K562 (cell line): Measurements from ENCODE around the gene TXNRD1. TPM values are rescaled to one million over a fixed set of nuclear protein-coding genes. Genes with fewer than 3 reads are reported as not detected.

Experiments
- ARID4B ChIP-seq: sonication (generic); formaldehyde crosslinking; IDR thresholded peaks from 2 replicates; pipeline ENCODE4 v1.8.0; 2022; ENCODE audit warnings: mild to moderate bottlenecking, missing genetic modification reagents
- HDAC2 ChIP-seq: fragments of 450-650 bp; IDR thresholded peaks from 2 replicates; pipeline ENCODE4 v1.6.1; 2016; ENCODE audit warnings: mild to moderate bottlenecking
- HNRNPK ChIP-seq: fragments of 200-400 bp; formaldehyde crosslinking; IDR thresholded peaks from one replicate; pipeline ENCODE4 v1.6.1; 2018; ENCODE audit warnings: mild to moderate bottlenecking, low read depth, low read length; ENCODE audit not compliant: poor library complexity, severe bottlenecking
- TBL1XR1 ChIP-seq, 2 experiments: IDR thresholded peaks; 2 replicates each; pipeline ENCODE4 v1.6.1; 2012; ENCODE audit warnings: improper control_type of control experiment in 2 of 2, low read length in 2 of 2, mild to moderate bottlenecking in 1 of 2
- TGIF2 ChIP-seq: sonication (generic); formaldehyde crosslinking; IDR thresholded peaks from 2 replicates; pipeline ENCODE4 v1.8.1; 2022; ENCODE audit warnings: mild to moderate bottlenecking, missing genetic modification reagents, moderate library complexity
- ZNF449 ChIP-seq: fragments of 250-450 bp; sonication (Bioruptor Pico); IDR thresholded peaks from 2 replicates; pipeline ENCODE4 v1.8.0; 2022; ENCODE audit warnings: moderate library complexity, mild to moderate bottlenecking, inconsistent platforms
- ZNF79 ChIP-seq: fragments of 250-450 bp; sonication (Bioruptor Pico); IDR thresholded peaks from 2 replicates; pipeline ENCODE4 v1.4.0; 2020; ENCODE audit warnings: low read depth, mild to moderate bottlenecking, moderate library complexity
- polyA plus RNA-seq, 8 experiments: library from polyadenylated mRNA; depleted of rRNA in 4 of 8; stranded (reverse) in 5 of 8; unstranded in 3 of 8; fragments of >200 nt; fragmentation: Nextera tagmentation in 2 of 8; fragmentation: Illumina TruSeq in 1 of 8; extraction: Ambion mirVana in 2 of 8; extraction: Trizol in 1 of 8; gene quantifications; 2 replicates each; pipeline versions ENCODE4 v1.2.1 to v1.2.3, GENCODE V29; 2011 to 2014; ENCODE audit warnings: inconsistent platforms in 1 of 8, missing spikeins in 1 of 8
- total RNA-seq, 7 experiments: library from RNA; depleted of rRNA in 6 of 7; stranded (reverse); fragments of >200 nt in 6 of 7; fragmentation: Illumina TruSeq in 2 of 7; extraction: Trizol in 2 of 7; gene quantifications; 2 replicates each; pipeline versions ENCODE4 v1.2.1 to v1.2.3, GENCODE V29; 2011 to 2021; ENCODE audit warnings: low replicate concordance in 1 of 7

The TXNRD1 gene
- total and polyA plus RNA-seq, 9 of the 15 experiments (the other 6 are each of a cell fraction or from before 2014, with no cell fraction given): 107 to 189 (median 146) TPM

- no peak for TF ChIP-seq ARID4B (CRISPR knock-in tag)
- TF ChIP-seq HDAC2: no peak
- TF ChIP-seq ZNF449 (CRISPR knock-in tag): no peak
- no peak for TF ChIP-seq TGIF2 (CRISPR knock-in tag)
- no peak for TF ChIP-seq TBL1XR1 (IDR thresholded peaks at IDR 0.05; ENCODE audit: low read length in 2 of 2)
- no peak for TF ChIP-seq ZNF79 (CRISPR knock-in tag)
- no peak for TF ChIP-seq HNRNPK
- TF ChIP-seq, all 486 proteins: peak for 0
Measured at GRCh38 chr12:104359216-104359615, 143.6 kb downstream of the TXNRD1 start (continued).
